M059J (cell line): Measurements from ENCODE around the gene C4B. TPM values are rescaled to one million over a fixed set of nuclear protein-coding genes. Genes with fewer than 3 reads are reported as not detected.

Experiments
- DNase-seq: peaks from one replicate; pipeline ENCODE4 v3.0.0-alpha.2; 2012; ENCODE audit warnings: low read depth
- total RNA-seq: library from RNA; depleted of rRNA; stranded (reverse); fragments of >200 nt; shearing (Covaris generic); gene quantifications from 2 replicates; pipeline ENCODE4 v1.2.3, GENCODE V29; 2014; rRNA removed

Gene C4B
- total RNA-seq, 1 experiment from 2014 or later, result 3.0 TPM

DNA sequence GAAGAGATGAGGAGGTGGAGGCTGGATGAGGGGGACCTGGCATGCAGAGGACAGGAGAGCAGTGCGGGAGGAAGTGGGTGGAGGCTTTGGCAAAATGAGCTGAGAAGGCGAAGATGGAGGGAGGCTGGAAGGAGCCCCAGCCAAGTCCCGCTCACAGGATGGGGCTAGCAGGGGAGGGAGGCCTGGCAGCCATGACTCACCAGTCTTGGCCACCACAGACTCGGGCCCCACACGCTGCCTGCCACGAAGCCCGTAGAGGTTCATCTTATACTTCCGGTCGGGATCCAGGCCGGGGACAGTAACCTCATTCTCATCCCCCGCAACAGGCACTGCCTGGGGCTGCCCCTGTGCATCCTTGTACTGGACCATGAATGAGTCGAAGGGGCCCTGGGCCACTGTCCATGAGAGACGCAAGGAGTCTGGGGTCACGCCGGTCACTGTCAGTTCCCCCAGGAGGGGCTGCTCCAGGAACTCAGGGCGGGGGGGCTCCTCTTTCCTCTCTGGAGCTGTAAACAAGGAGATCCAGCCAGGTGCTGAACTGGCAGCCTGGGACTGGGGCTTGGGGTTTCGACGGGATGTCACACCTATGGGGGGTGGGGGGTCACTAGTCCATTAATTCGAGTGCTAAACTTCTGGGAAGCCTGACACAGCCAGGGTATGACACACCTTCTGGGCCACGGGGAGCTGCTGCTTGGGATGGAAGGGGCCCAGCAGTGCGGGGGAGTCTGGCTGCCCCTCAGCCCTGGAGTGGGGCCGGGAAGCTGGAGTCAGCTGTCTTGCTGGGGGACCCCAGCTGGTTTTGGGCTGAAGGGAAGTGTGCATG is 66.8 kb downstream of the C4B start:
- peak; percentile 97 for DNase-seq

DNA sequence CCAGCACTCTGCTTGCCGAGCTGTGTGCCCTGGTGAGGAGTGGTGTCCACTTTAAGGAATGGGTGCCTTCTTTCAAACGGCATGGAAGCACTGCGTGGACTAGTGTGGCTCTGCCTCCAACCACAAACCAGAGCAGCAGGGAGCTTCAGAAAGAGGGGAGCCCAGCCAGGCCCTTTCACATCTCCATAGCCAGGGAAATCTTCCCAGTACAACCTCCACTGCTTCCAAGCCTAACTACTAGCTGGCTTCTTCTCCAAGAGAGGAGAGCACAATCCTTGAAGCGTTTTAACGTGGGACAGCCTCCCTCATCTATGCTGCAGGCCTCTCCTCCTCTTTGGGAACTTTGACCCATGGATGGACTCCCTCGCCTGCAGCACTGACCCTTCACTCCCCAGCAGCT is 67.9 kb downstream of the C4B start:
- DNase-seq, result no peak

DNA sequence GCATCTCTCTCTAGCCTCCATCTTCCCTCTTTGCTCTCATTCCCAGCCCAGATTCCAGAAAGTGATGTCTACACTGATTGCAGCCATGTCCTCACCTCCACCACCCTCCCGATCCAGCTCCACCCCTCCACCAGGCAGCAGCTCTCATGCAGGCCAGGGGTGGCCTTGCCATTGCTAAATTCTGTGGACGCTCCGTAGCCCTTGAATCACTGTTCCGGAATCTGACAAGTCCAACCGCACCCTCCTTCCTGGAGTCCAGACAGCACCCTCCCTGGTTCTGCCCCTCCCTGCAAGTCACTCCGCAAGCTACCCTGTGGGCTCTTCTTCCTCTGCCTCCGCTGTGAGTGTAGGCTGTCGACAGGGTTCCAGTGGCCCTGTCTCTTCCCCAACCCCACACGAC is 68.3 kb downstream of the C4B start:
- DNase-seq, result peak; percentile 85

DNA sequence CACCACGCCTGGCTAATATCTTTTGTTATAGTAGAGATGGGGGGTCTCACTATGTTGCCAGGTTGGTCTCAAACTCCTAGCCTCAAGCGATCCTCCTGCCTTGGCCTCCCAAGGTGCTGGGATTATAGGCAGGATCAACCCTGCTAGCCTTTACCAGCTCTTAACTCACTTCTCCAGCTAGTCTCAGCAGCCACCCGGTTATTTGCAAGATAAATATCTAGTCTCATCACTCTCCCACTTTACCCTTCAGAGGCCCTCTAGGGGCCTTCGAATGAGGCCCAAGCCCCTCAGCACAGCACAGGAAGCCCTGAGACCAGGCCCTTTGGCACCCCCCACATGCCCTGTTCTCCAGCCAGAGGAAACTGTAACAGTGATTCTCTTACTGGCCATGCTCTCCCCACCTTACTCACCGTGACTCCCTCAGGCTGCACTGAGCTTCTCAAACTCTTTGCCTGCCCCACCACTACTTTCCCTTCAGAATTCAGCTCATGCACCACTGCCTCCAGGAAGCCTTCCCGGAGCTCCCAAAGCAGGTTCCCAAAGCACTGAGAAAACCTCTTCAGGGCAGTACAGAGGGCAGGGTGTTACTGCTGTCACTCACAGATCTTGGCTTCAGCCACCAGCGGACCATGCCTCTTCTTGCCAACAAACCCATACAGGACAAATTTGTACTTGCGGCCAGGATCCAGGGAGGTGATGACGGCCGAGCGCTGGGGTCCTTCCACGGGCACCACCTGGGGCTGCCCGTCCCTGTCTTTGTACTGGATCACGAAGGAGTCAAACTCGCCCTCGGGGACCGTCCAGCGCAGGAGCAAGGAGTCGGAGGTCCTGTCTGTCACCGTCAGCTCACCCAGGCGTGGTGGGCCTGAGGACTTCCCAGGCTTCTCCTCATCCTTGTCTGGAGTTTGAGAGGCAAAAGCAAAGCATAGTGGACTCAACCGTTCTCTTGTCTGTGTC is 69.5 kb downstream of the C4B start:
- no peak for DNase-seq

DNA sequence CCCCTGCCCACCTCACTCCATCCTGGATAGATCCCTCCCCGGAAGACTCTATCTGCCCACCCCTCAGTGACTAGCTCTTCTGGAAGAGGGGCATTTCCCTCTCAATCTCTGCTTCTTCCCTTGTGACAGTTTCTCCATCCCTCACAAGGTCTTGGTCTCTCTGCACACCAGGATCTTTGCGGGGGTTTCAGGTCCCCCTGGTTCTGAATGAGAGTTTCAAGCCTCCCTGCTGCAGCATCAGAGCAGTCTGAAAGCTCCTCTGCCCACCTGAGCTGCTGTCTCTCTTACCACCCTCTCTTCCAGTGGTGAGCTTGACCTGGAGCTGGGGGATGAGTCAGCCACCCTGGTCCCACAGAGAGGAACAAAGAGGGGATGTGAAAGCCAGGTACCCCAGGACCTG is 70.2 kb downstream of the C4B start:
- DNase-seq, result no peak

Other genes starting within 250 kb of the C4B start
- 0.94 and 1.8 TPM in 2 replicates for gene VWA7, start 237.5 kb upstream of the C4B start, total RNA-seq
- gene VARS1, start 219.0 kb upstream of the C4B start, total RNA-seq, result 33.1 and 51.2 TPM in 2 replicates
- gene LSM2, start 207.8 kb upstream of the C4B start, total RNA-seq, result 162 and 306 TPM in 2 replicates
- gene HSPA1L, start 199.5 kb upstream of the C4B start, total RNA-seq, result 0.30 and 2.5 TPM in 2 replicates
- gene HSPA1A, start 199.3 kb upstream of the C4B start, total RNA-seq, result 163 and 238 TPM in 2 replicates
- gene HSPA1B, start 187.1 kb upstream of the C4B start, total RNA-seq, result 185 and 359 TPM in 2 replicates
- gene NEU1, start 152.0 kb upstream of the C4B start, total RNA-seq, result 210 and 218 TPM in 2 replicates
- gene SLC44A4, start 135.8 kb upstream of the C4B start, total RNA-seq, result 0.20 TPM in 1 of 2 replicates, not detected in the other
- gene EHMT2, start 117.1 kb upstream of the C4B start, total RNA-seq, result 51.0 and 73.4 TPM in 2 replicates
- gene ZBTB12, start 112.7 kb upstream of the C4B start, total RNA-seq, result 0.76 and 2.3 TPM in 2 replicates
- gene C2, start 87.1 kb upstream of the C4B start, total RNA-seq, result 2.9 and 3.3 TPM in 2 replicates
- 7.8 and 8.4 TPM in 2 replicates for gene CFB, start 68.7 kb upstream of the C4B start, total RNA-seq
- 201 and 228 TPM in 2 replicates for gene NELFE, start 55.8 kb upstream of the C4B start, total RNA-seq
- gene SKIC2, start 55.6 kb upstream of the C4B start, total RNA-seq, result 60.4 and 72.3 TPM in 2 replicates
- gene DXO, start 42.7 kb upstream of the C4B start, total RNA-seq, result 26.8 and 33.3 TPM in 2 replicates
- gene C4A, start 32.7 kb upstream of the C4B start, total RNA-seq, result 4.1 and 5.6 TPM in 2 replicates
- not detected in 2 replicates for gene CYP21A2, start 23.6 kb downstream of the C4B start, total RNA-seq
- 0.10 TPM in 1 of 2 replicates, not detected in the other for gene TNXB, start 94.5 kb downstream of the C4B start, total RNA-seq
- 25.3 and 30.3 TPM in 2 replicates for gene ATF6B, start 113.5 kb downstream of the C4B start, total RNA-seq
- 10.2 and 14.5 TPM in 2 replicates for gene FKBPL, start 115.5 kb downstream of the C4B start, total RNA-seq
- gene PRRT1, start 137.1 kb downstream of the C4B start, total RNA-seq, result 0.12 TPM in 1 of 2 replicates, not detected in the other
- gene PPT2, start 139.3 kb downstream of the C4B start, total RNA-seq, result 11.3 and 12.3 TPM in 2 replicates
- gene EGFL8, start 149.8 kb downstream of the C4B start, total RNA-seq, result 0.89 and 1.6 TPM in 2 replicates
- 101 and 120 TPM in 2 replicates for gene AGPAT1, start 161.3 kb downstream of the C4B start, total RNA-seq
- 158 and 159 TPM in 2 replicates for gene RNF5, start 163.6 kb downstream of the C4B start, total RNA-seq
- gene AGER, start 169.5 kb downstream of the C4B start, total RNA-seq, result 0.07 and 0.15 TPM in 2 replicates
- 20.3 and 29.8 TPM in 2 replicates for gene PBX2, start 175.4 kb downstream of the C4B start, total RNA-seq
- gene GPSM3, start 177.8 kb downstream of the C4B start, total RNA-seq, result 12.9 and 13.9 TPM in 2 replicates
- 1.7 and 2.2 TPM in 2 replicates for gene NOTCH4, start 209.3 kb downstream of the C4B start, total RNA-seq